HEK293 (cell line): ENCODE measurements around the gene CACNA1C.

Source experiments
- CTCF ChIA-PET: fragments of 350-600 bp; formaldehyde crosslinking; extraction: SDS; loops from one replicate; lab custom pipeline; 2021; ENCODE audit warnings: antibody characterized with exemption; lab: Yijun Ruan, JAX
- POLR2A ChIA-PET: fragments of 300-600 bp; formaldehyde crosslinking; extraction: SDS; loops from one replicate; lab custom pipeline; 2020; ENCODE audit warnings: antibody characterized with exemption, inconsistent platforms; lab: Yijun Ruan, JAX
- H3K27ac ChIP-seq: fragments of 200-500 bp; sonication (Bioruptor generic); 2 replicates; pipeline ENCODE4 v1.5.1; 2014; ENCODE audit warnings: low read depth, low read length, control low read depth, inconsistent platforms; ENCODE audit errors: extremely low read depth
- H3K36me3 ChIP-seq, 2 experiments: fragments of 200-500 bp in 1 of 2; sonication (Bioruptor generic) in 1 of 2; 1 replicate in 1 of 2; 2 replicates in 1 of 2; pipeline ENCODE4 v1.5.1; 2014 to 2017; ENCODE audit warnings: inconsistent platforms in 2 of 2, low read length in 2 of 2; ENCODE audit not compliant: control insufficient read depth in 2 of 2, insufficient read depth in 1 of 2
- H3K4me1 ChIP-seq: fragments of 200-500 bp; sonication (Bioruptor generic); 2 replicates; pipeline ENCODE4 v1.5.1; 2014; ENCODE audit warnings: mild to moderate bottlenecking, low read length, inconsistent platforms; ENCODE audit not compliant: control insufficient read depth, insufficient read depth
- H3K4me3 ChIP-seq: 2 replicates; pipeline ENCODE4 v1.5.1; 2011; ENCODE audit warnings: low read depth, mild to moderate bottlenecking, control low read depth, low read length, moderate library complexity
- H3K9me3 ChIP-seq: fragments of 200-500 bp; sonication (Bioruptor generic); 2 replicates; pipeline ENCODE4 v1.5.1; 2014; ENCODE audit warnings: low read depth, low read length, inconsistent platforms; ENCODE audit not compliant: control insufficient read depth, insufficient read depth
- AEBP2 ChIP-seq: fragments of 450-650 bp; formaldehyde crosslinking; IDR thresholded peaks from 2 replicates; pipeline ENCODE4 v1.5.1; 2016; ENCODE audit warnings: missing biosample characterization, missing genetic modification characterization, borderline replicate concordance
- MYNN ChIP-seq: fragments of 450-650 bp; formaldehyde crosslinking; IDR thresholded peaks from 2 replicates; pipeline ENCODE4 v1.5.1; 2016; ENCODE audit warnings: missing biosample characterization, missing genetic modification characterization, borderline replicate concordance
- OVOL3 ChIP-seq: fragments of 450-650 bp; formaldehyde crosslinking; IDR thresholded peaks from 2 replicates; pipeline ENCODE4 v1.5.1; 2016; ENCODE audit warnings: missing biosample characterization, missing genetic modification characterization
- REST ChIP-seq: fragments of 450-650 bp; formaldehyde crosslinking; IDR thresholded peaks from 2 replicates; pipeline ENCODE4 v1.5.1; 2016; ENCODE audit warnings: missing biosample characterization, missing genetic modification characterization
- ZBTB10 ChIP-seq: fragments of 450-650 bp; formaldehyde crosslinking; IDR thresholded peaks from 2 replicates; pipeline ENCODE4 v1.5.1; 2016; ENCODE audit warnings: missing biosample characterization, missing genetic modification characterization
- ZFP3 ChIP-seq: fragments of 450-650 bp; formaldehyde crosslinking; IDR thresholded peaks from 2 replicates; pipeline ENCODE4 v1.5.1; 2016; ENCODE audit warnings: low read depth, missing biosample characterization, missing genetic modification characterization
- ZNF121 ChIP-seq: fragments of 450-650 bp; formaldehyde crosslinking; IDR thresholded peaks from 2 replicates; pipeline ENCODE4 v1.5.1; 2016; ENCODE audit warnings: missing biosample characterization, missing genetic modification characterization
- ZNF155 ChIP-seq: fragments of 450-650 bp; formaldehyde crosslinking; IDR thresholded peaks from 2 replicates; pipeline ENCODE4 v1.5.1; 2016; ENCODE audit warnings: missing biosample characterization, missing genetic modification characterization
- ZNF221 ChIP-seq: fragments of 450-650 bp; formaldehyde crosslinking; IDR thresholded peaks from 2 replicates; pipeline ENCODE4 v1.5.1; 2017; ENCODE audit warnings: missing biosample characterization, missing genetic modification characterization, borderline replicate concordance
- ZNF223 ChIP-seq: fragments of 450-650 bp; formaldehyde crosslinking; IDR thresholded peaks from 2 replicates; pipeline ENCODE4 v1.5.1; 2016; ENCODE audit warnings: missing biosample characterization, missing genetic modification characterization
- ZNF248 ChIP-seq: fragments of 450-650 bp; formaldehyde crosslinking; IDR thresholded peaks from 2 replicates; pipeline ENCODE4 v1.5.1; 2017; ENCODE audit warnings: missing biosample characterization, missing genetic modification characterization
- ZNF362 ChIP-seq: fragments of 450-650 bp; formaldehyde crosslinking; IDR thresholded peaks from 2 replicates; pipeline ENCODE4 v1.5.1; 2016; ENCODE audit warnings: missing biosample characterization, missing genetic modification characterization
- ZNF596 ChIP-seq: fragments of 450-650 bp; IDR thresholded peaks from 2 replicates; pipeline ENCODE4 v1.5.0; 2018; ENCODE audit warnings: missing biosample characterization, mild to moderate bottlenecking, missing genetic modification characterization, moderate library complexity
- ZNF776 ChIP-seq: fragments of 450-650 bp; formaldehyde crosslinking; IDR thresholded peaks from 2 replicates; pipeline ENCODE4 v1.5.0; 2017; ENCODE audit warnings: missing biosample characterization, missing genetic modification characterization, borderline replicate concordance
- ZNF830 ChIP-seq: fragments of 450-650 bp; IDR thresholded peaks from 2 replicates; pipeline ENCODE4 v1.5.0; 2018; ENCODE audit warnings: missing biosample characterization, missing genetic modification characterization, low read depth, mild to moderate bottlenecking, moderate library complexity
- ZSCAN5A ChIP-seq: fragments of 450-650 bp; formaldehyde crosslinking; IDR thresholded peaks from 2 replicates; pipeline ENCODE4 v1.5.1; 2016; ENCODE audit warnings: missing biosample characterization, missing genetic modification characterization
- TF ChIP-seq, protein P1 (sequence below): fragments of 450-650 bp; formaldehyde crosslinking; IDR thresholded peaks from 2 replicates; pipeline ENCODE4 v1.5.1; 2016; ENCODE audit warnings: missing biosample characterization, missing genetic modification characterization, low read depth
- TF ChIP-seq, protein P2 (sequence below): fragments of 450-650 bp; formaldehyde crosslinking; IDR thresholded peaks from 2 replicates; pipeline ENCODE4 v1.5.1; 2016; ENCODE audit warnings: missing biosample characterization, missing genetic modification characterization, borderline replicate concordance
- TF ChIP-seq, protein P3 (sequence below): fragments of 450-650 bp; formaldehyde crosslinking; IDR thresholded peaks from 2 replicates; pipeline ENCODE4 v1.5.1; 2016; ENCODE audit warnings: missing biosample characterization, missing genetic modification characterization

The CACNA1C gene

DNA sequence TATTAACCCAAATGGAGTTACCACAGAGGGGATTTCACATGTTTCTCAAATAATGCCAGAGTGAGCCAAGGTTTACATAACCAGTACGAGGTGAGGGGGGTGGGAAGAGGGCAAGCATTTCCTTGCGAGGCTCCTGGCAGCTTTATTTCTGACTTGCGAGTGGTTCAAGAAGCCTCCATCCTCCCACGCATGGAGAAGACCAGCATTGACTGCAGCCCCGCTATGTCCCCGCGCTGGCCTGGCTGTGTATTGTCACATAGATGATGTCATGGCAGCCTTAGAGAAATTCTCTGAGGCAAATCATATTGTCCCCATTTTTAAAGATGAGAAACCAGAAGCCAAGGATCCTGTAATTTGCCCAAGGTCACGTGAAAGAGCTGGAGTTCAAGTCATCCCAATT is 188.2 kb downstream of the CACNA1C start:
- ChIA-PET POLR2A (no interaction called here), CTCF (no interaction called here)
- H3K4me1 ChIP-seq, result peaks cover 5% of the 10 kb centered on the region; the same call in 1 of the 2 replicates
- H3K4me3 ChIP-seq, result no peak overlapping the region
- no peaks in the 10 kb centered on the region for H3K36me3 ChIP-seq
- no peak overlapping the region for H3K27ac ChIP-seq
- H3K9me3 ChIP-seq, result no peaks in the 10 kb centered on the region
- TF ChIP-seq ZNF221, result no peak
- TF ChIP-seq ZSCAN5A (tag by site-specific recombination), result no peak
- TF ChIP-seq MYNN (tag by site-specific recombination), result no peak
- TF ChIP-seq ZNF248 (tag by site-specific recombination), result no peak
- TF ChIP-seq REST (tag by site-specific recombination), result no peak
- TF ChIP-seq AEBP2 (tag by site-specific recombination), result no peak
- TF ChIP-seq OVOL3 (tag by site-specific recombination), result no peak
- TF ChIP-seq ZNF223 (tag by site-specific recombination), result no peak
- TF ChIP-seq, protein P1, sequence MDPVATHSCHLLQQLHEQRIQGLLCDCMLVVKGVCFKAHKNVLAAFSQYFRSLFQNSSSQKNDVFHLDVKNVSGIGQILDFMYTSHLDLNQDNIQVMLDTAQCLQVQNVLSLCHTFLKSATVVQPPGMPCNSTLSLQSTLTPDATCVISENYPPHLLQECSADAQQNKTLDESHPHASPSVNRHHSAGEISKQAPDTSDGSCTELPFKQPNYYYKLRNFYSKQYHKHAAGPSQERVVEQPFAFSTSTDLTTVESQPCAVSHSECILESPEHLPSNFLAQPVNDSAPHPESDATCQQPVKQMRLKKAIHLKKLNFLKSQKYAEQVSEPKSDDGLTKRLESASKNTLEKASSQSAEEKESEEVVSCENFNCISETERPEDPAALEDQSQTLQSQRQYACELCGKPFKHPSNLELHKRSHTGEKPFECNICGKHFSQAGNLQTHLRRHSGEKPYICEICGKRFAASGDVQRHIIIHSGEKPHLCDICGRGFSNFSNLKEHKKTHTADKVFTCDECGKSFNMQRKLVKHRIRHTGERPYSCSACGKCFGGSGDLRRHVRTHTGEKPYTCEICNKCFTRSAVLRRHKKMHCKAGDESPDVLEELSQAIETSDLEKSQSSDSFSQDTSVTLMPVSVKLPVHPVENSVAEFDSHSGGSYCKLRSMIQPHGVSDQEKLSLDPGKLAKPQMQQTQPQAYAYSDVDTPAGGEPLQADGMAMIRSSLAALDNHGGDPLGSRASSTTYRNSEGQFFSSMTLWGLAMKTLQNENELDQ, result no peak
- TF ChIP-seq ZNF830, result no peak
- TF ChIP-seq ZNF596 (tag by site-specific recombination), result no peak
- TF ChIP-seq, protein P2, sequence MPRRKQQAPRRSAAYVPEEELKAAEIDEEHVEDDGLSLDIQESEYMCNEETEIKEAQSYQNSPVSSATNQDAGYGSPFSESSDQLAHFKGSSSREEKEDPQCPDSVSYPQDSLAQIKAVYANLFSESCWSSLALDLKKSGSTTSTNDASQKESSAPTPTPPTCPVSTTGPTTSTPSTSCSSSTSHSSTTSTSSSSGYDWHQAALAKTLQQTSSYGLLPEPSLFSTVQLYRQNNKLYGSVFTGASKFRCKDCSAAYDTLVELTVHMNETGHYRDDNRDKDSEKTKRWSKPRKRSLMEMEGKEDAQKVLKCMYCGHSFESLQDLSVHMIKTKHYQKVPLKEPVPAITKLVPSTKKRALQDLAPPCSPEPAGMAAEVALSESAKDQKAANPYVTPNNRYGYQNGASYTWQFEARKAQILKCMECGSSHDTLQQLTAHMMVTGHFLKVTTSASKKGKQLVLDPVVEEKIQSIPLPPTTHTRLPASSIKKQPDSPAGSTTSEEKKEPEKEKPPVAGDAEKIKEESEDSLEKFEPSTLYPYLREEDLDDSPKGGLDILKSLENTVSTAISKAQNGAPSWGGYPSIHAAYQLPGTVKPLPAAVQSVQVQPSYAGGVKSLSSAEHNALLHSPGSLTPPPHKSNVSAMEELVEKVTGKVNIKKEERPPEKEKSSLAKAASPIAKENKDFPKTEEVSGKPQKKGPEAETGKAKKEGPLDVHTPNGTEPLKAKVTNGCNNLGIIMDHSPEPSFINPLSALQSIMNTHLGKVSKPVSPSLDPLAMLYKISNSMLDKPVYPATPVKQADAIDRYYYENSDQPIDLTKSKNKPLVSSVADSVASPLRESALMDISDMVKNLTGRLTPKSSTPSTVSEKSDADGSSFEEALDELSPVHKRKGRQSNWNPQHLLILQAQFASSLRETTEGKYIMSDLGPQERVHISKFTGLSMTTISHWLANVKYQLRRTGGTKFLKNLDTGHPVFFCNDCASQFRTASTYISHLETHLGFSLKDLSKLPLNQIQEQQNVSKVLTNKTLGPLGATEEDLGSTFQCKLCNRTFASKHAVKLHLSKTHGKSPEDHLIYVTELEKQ (tag by site-specific recombination), result no peak
- TF ChIP-seq ZBTB10 (tag by site-specific recombination), result no peak
- TF ChIP-seq, protein P3, sequence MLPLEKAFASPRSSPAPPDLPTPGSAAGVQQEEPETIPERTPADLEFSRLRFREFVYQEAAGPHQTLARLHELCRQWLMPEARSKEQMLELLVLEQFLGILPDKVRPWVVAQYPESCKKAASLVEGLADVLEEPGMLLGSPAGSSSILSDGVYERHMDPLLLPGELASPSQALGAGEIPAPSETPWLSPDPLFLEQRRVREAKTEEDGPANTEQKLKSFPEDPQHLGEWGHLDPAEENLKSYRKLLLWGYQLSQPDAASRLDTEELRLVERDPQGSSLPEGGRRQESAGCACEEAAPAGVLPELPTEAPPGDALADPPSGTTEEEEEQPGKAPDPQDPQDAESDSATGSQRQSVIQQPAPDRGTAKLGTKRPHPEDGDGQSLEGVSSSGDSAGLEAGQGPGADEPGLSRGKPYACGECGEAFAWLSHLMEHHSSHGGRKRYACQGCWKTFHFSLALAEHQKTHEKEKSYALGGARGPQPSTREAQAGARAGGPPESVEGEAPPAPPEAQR (tag by site-specific recombination), result no peak
- TF ChIP-seq ZNF362 (tag by site-specific recombination), result no peak
- TF ChIP-seq ZNF776 (tag by site-specific recombination), result no peak
- TF ChIP-seq ZNF121 (tag by site-specific recombination), result no peak
- TF ChIP-seq ZFP3 (tag by site-specific recombination), result no peak
- TF ChIP-seq ZNF155 (tag by site-specific recombination), result no peak
